Naive thymus-derived CD4-positive, alpha-beta T cell (primary cell): ENCODE results near the gene GTPBP6. TPM values are rescaled to one million over a fixed set of nuclear protein-coding genes. Genes with fewer than 3 reads are reported as not detected.
A peak's percentile ranks its signal among the peaks of the same experiment; 100 is the strongest.
"Not testable (repeated sequence)": the region's sequence is repeated elsewhere in the genome, so short reads cannot be mapped to it uniquely, and the experiment has no call there.

Source experiments
- ATAC-seq: fragments of 150-1000 bp; cut with Tn5 transposase; 2 replicates; pipeline ENCODE4 v1.10.0; 2021; ENCODE audit warnings: mild to moderate bottlenecking, moderate library complexity
- CTCF ChIA-PET: fragments of 350-600 bp; sonication (Branson Sonifier 250); formaldehyde crosslinking; loops from one replicate; lab custom pipeline; 2021; ENCODE audit warnings: antibody characterized with exemption; lab: Charles Lee
- POLR2A ChIA-PET: fragments of 350-600 bp; sonication (Branson Sonifier 250); formaldehyde crosslinking; loops from one replicate; lab custom pipeline; 2021; ENCODE audit warnings: antibody characterized with exemption, inconsistent platforms; lab: Charles Lee
- DNase-seq, 9 donors: peaks; one replicate each; pipeline versions ENCODE4 v3.0.0 to v3.0.0-alpha.2; 2020 to 2022; ENCODE audit warnings: mixed read lengths in 1 of 9
- H3K27ac ChIP-seq: one replicate; pipeline ENCODE4 v1.7.0; 2013; ENCODE audit warnings: mild to moderate bottlenecking, low read depth, low read length, moderate library complexity
- H3K27me3 ChIP-seq, 2 donors: one replicate each; pipeline ENCODE4 v1.7.0; 2013; ENCODE audit warnings: low read length in 2 of 2, mild to moderate bottlenecking in 2 of 2, moderate library complexity in 2 of 2; ENCODE audit not compliant: control insufficient read depth in 2 of 2, insufficient read depth in 2 of 2
- H3K36me3 ChIP-seq, 3 experiments: 1 replicate in 2 of 3; 2 replicates in 1 of 3; pipeline ENCODE4 v1.7.0; 2013; ENCODE audit warnings: low read length in 3 of 3, mild to moderate bottlenecking in 3 of 3, moderate library complexity in 1 of 3; ENCODE audit not compliant: insufficient read depth in 3 of 3, control insufficient read depth in 2 of 3
- H3K4me1 ChIP-seq, 2 donors: one replicate each; pipeline ENCODE4 v1.7.0; 2013; ENCODE audit warnings: low read length in 2 of 2, mild to moderate bottlenecking in 2 of 2, moderate library complexity in 1 of 2; ENCODE audit not compliant: control insufficient read depth in 2 of 2, insufficient read depth in 2 of 2
- H3K4me3 ChIP-seq: 2 replicates; pipeline ENCODE4 v1.7.0; 2013; ENCODE audit warnings: mild to moderate bottlenecking, low read length
- H3K9me3 ChIP-seq, 3 experiments: 1 replicate in 2 of 3; 2 replicates in 1 of 3; pipeline ENCODE4 v1.7.0; 2013; ENCODE audit warnings: low read length in 3 of 3; ENCODE audit not compliant: control insufficient read depth in 2 of 3
- H3K27ac Mint-ChIP-seq, 9 donors: one replicate each; pipeline ENCODE4 v1.8.0; 2020 to 2022; ENCODE audit warnings: mixed read lengths in 9 of 9, mild to moderate bottlenecking in 8 of 9, moderate library complexity in 5 of 9, inconsistent platforms in 2 of 9
- H3K27me3 Mint-ChIP-seq, 5 donors: one replicate each; pipeline ENCODE4 v1.8.0; 2021 to 2022; ENCODE audit warnings: mixed read lengths in 5 of 5, mild to moderate bottlenecking in 1 of 5
- H3K36me3 Mint-ChIP-seq, 5 donors: one replicate each; pipeline ENCODE4 v1.8.0; 2020 to 2022; ENCODE audit warnings: mixed read lengths in 5 of 5, mild to moderate bottlenecking in 3 of 5, inconsistent platforms in 1 of 5
- H3K4me1 Mint-ChIP-seq, 7 donors: one replicate each; pipeline ENCODE4 v1.8.0; 2020 to 2022; ENCODE audit warnings: mixed read lengths in 7 of 7, mild to moderate bottlenecking in 3 of 7, inconsistent platforms in 1 of 7
- H3K4me3 Mint-ChIP-seq, 10 donors: one replicate each; pipeline ENCODE4 v1.8.0; 2020 to 2022; ENCODE audit warnings: mild to moderate bottlenecking in 10 of 10, mixed read lengths in 10 of 10, moderate library complexity in 6 of 10, inconsistent platforms in 2 of 10
- H3K9me3 Mint-ChIP-seq, 11 donors: one replicate each; pipeline ENCODE4 v1.8.0; 2020 to 2022; ENCODE audit warnings: mixed read lengths in 11 of 11, mild to moderate bottlenecking in 4 of 11, inconsistent platforms in 1 of 11, moderate library complexity in 1 of 11
- intact Hi-C, 2 donors: fragments of 100-400 bp; cut with micrococcal nuclease; formaldehyde crosslinking; loops; one replicate each; pipeline ENCODE4 v1.15.1; 2023
- polyA plus RNA-seq, 2 donors: library from polyadenylated mRNA; unstranded; fragments of 300-500 nt; fragmentation: Illumina TruSeq; gene quantifications; one replicate each; pipeline ENCODE4 v1.2.3, GENCODE V29; 2021
- total RNA-seq, 6 experiments: library from RNA in 5 of 6; stranded (reverse) in 5 of 6; gene quantifications; 1 replicate in 5 of 6; 2 replicates in 1 of 6; pipeline ENCODE4 v1.2.3 and lab custom pipeline; 2021 to 2026

The GTPBP6 gene
- total and polyA plus RNA-seq, 7 experiments from 2014 or later: 38.9 to 95.2 (median 73.9) TPM

DNA sequence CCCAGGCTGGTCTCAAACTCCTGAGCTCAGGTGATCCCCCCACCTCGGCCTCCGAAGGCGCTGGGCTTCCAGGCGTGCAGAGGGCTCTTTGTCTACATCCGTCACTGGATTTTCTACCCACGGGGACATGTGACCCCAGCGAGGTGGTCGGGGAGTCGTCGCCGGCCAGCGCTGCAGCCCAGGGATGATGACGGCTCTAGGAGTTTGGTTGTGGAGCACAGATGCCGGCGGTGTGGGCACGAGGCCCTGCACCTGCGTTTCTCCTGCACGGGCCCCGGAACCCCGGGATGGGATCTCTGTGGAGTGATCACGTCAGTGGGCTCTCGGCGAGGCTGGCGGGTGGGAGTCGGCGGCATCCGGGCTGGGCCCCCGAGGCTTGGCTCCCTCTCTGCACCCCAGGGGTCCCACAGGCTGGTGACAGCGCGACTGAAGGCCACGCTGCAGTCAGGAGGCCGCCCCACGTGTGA is 9.1 kb upstream of the GTPBP6 start:
- DNase-seq (peak in 1 of 9 donors; percentile 7), ATAC-seq (no peak)
- H3K27me3 Mint-ChIP-seq: peaks cover 0 to 4% (median 0%) of the 10 kb centered on the region in 5 donors

GRCh38 chrX:324664-325063 is 6.1 kb upstream of the GTPBP6 start:
- intact Hi-C loops, H3K27ac ChIP-seq, ATAC-seq, H3K9me3 ChIP-seq, H3K36me3 ChIP-seq, POLR2A ChIA-PET, H3K36me3 Mint-ChIP-seq, CTCF ChIA-PET, H3K27me3 ChIP-seq, H3K4me3 ChIP-seq, H3K27me3 Mint-ChIP-seq, H3K9me3 Mint-ChIP-seq: not testable (repeated sequence)
- H3K27ac Mint-ChIP-seq: peak overlapping the region in 2 of 9 donors; percentile 14 to 89
- H3K4me3 Mint-ChIP-seq: peak overlapping the region in 3 of 10 donors; percentile 42 to 64 (median 45)
- H3K4me1 Mint-ChIP-seq: peaks cover 8 to 40% (median 20%) of the 10 kb centered on the region in 7 donors
- peak in 2 of 9 donors; percentile 41 to 46 for DNase-seq
- H3K4me1 ChIP-seq: peaks cover 10 to 12% of the 10 kb centered on the region in 2 donors

More for the DNA sequence above, 9.1 kb upstream of the GTPBP6 start:
- H3K27ac ChIP-seq: no peak overlapping the region
- Mint-ChIP-seq H3K4me1 (peaks cover 8 to 27% (median 14%) of the 10 kb centered on the region in 7 donors), H3K27ac (no peak overlapping the region), H3K4me3 (no peak overlapping the region), H3K36me3 (no peaks in the 10 kb centered on the region), H3K9me3 (peaks cover 0 to 5% (median 0%) of the 10 kb centered on the region in 11 donors)
- no peaks in the 10 kb centered on the region for H3K9me3 ChIP-seq
- intact Hi-C loops: no loop called here
- ChIA-PET POLR2A (no interaction called here), CTCF (no interaction called here)
- H3K36me3 ChIP-seq: peaks cover 0 to 2% (median 0%) of the 10 kb centered on the region in 3 experiments
- H3K4me1 ChIP-seq: peaks cover 0 to 23% of the 10 kb centered on the region in 2 donors
- no peaks in the 10 kb centered on the region for H3K27me3 ChIP-seq
- H3K4me3 ChIP-seq: no peak overlapping the region

- peak overlapping the region in 8 of 9 donors; percentile 63 to 97 (median 92) for H3K27ac Mint-ChIP-seq
- intact Hi-C loops: loop anchor here in 1 of 2 donors (1.0 kb wide), 1 partner anchor 33 kb away; no protein-coding TSS in a partner anchor
- H3K4me3 Mint-ChIP-seq: peak overlapping the region in 8 of 10 donors; percentile 56 to 87 (median 80)
- H3K9me3 Mint-ChIP-seq: peaks cover 0 to 5% (median 0%) of the 10 kb centered on the region in 11 donors
- peak in 3 of 9 donors; percentile 38 to 72 (median 42) for DNase-seq
- peaks cover 8 to 40% (median 20%) of the 10 kb centered on the region in 7 donors for H3K4me1 Mint-ChIP-seq
- no peaks in the 10 kb centered on the region for H3K36me3 Mint-ChIP-seq
- POLR2A ChIA-PET: no interaction called here
- H3K36me3 ChIP-seq: peaks cover 0 to 4% (median 0%) of the 10 kb centered on the region in 3 experiments
- no peaks in the 10 kb centered on the region for H3K27me3 Mint-ChIP-seq
- H3K4me1 ChIP-seq: peaks cover 10 to 12% of the 10 kb centered on the region in 2 donors
- CTCF ChIA-PET: no interaction called here
- H3K27ac ChIP-seq: no peak overlapping the region
- peak overlapping the region; percentile 32 for H3K4me3 ChIP-seq
- ATAC-seq: peak; percentile 2
- no peaks in the 10 kb centered on the region for H3K27me3 ChIP-seq
- H3K9me3 ChIP-seq: no peaks in the 10 kb centered on the region
Observed at GRCh38 chrX:323721-324628, 5.4 kb upstream of the GTPBP6 start.

- Mint-ChIP-seq H3K4me1 (peaks cover 8 to 39% (median 27%) of the 10 kb centered on the region in 7 donors), H3K27me3 (peaks cover 0 to 3% (median 0%) of the 10 kb centered on the region in 5 donors), H3K27ac (peak overlapping the region; percentile 52 to 84 (median 81)), H3K4me3 (peak overlapping the region; percentile 76 to 92 (median 84)), H3K9me3 (peaks cover 0 to 10% (median 0%) of the 10 kb centered on the region in 11 donors), H3K36me3 (peaks cover 0 to 4% (median 0%) of the 10 kb centered on the region in 5 donors)
- ChIA-PET CTCF (no interaction called here), POLR2A (no interaction called here)
- Histone ChIP-seq H3K36me3 (peaks cover 0 to 20% (median under 1%) of the 10 kb centered on the region in 3 experiments), H3K27ac (peak overlapping the region; percentile 86), H3K9me3 (no peaks in the 10 kb centered on the region), H3K27me3 (no peaks in the 10 kb centered on the region), H3K4me1 (peaks cover 15 to 25% of the 10 kb centered on the region in 2 donors), H3K4me3 (peak overlapping the region; percentile 70)
- intact Hi-C loops: no loop called here
- ATAC-seq (no peak), DNase-seq (peak in 5 of 9 donors; percentile 17 to 34 (median 32))
Observed at GRCh38 chrX:320126-320783, 1.7 kb upstream of the GTPBP6 start.

GRCh38 chrX:319579-320125 is 1.1 kb upstream of the GTPBP6 start:
- H3K9me3 Mint-ChIP-seq: peaks cover 0 to 10% (median 0%) of the 10 kb centered on the region in 11 donors
- peaks cover 0 to 26% (median 3%) of the 10 kb centered on the region in 3 experiments for H3K36me3 ChIP-seq
- peak overlapping the region in 8 of 9 donors; percentile 52 to 96 (median 80) for H3K27ac Mint-ChIP-seq
- no peaks in the 10 kb centered on the region for H3K27me3 ChIP-seq
- no peaks in the 10 kb centered on the region for H3K9me3 ChIP-seq
- peaks cover 15 to 19% of the 10 kb centered on the region in 2 donors for H3K4me1 ChIP-seq
- ATAC-seq (no peak), DNase-seq (peak in 3 of 9 donors; percentile 13 to 34 (median 30))
- peaks cover 0 to 4% (median 0%) of the 10 kb centered on the region in 5 donors for H3K36me3 Mint-ChIP-seq
- ChIA-PET POLR2A (no interaction called here), CTCF (no interaction called here)
- peak overlapping the region; percentile 70 for H3K4me3 ChIP-seq
- peaks cover 8 to 34% (median 25%) of the 10 kb centered on the region in 7 donors for H3K4me1 Mint-ChIP-seq
- H3K27ac ChIP-seq: peak overlapping the region; percentile 86
- H3K27me3 Mint-ChIP-seq: peaks cover 0 to 3% (median 0%) of the 10 kb centered on the region in 5 donors
- intact Hi-C loops: loop anchor here (2.0 to 5.0 kb wide), 5 partner anchors 37 to 1273 kb away; partner anchors contain the start of genes AKAP17A (in 1 of the 2) and SLC25A6 (in 1 of the 2)
- peak overlapping the region; percentile 76 to 95 (median 84) for H3K4me3 Mint-ChIP-seq
